GM23338 (cell line): ENCODE measurements around the gene P4HA3. TPM values are rescaled to one million over a fixed set of nuclear protein-coding genes. Genes with fewer than 3 reads are reported as not detected.

ENCODE experiments used
- ATAC-seq: fragments of 200-7000 bp; cut with Tn5 transposase; 3 replicates; pipeline ENCODE4 v1.9.1; 2020
- DNase-seq: peaks from one replicate; pipeline ENCODE4 v3.0.0-alpha.2; 2015; ENCODE audit warnings: low spot score
- H2AFZ ChIP-seq: fragments of 200-600 bp; sonication (generic); 2 replicates; pipeline ENCODE4 v1.8.0; 2016; ENCODE audit warnings: antibody characterized with exemption, mild to moderate bottlenecking, moderate library complexity
- H3F3A ChIP-seq: fragments of 200-600 bp; sonication (generic); replicated peaks from 2 replicates; pipeline ENCODE4 v1.8.0; 2017; ENCODE audit warnings: antibody characterized with exemption, mixed run types, low read depth
- H3K27ac ChIP-seq: fragments of 200-600 bp; sonication (generic); 2 replicates; pipeline ENCODE4 v1.6.1; 2016; ENCODE audit warnings: low read depth
- H3K27me3 ChIP-seq: fragments of 200-600 bp; sonication (generic); 2 replicates; pipeline ENCODE4 v1.8.0; 2016; ENCODE audit warnings: mild to moderate bottlenecking, mixed run types, moderate library complexity; ENCODE audit not compliant: insufficient read depth
- H3K36me3 ChIP-seq: fragments of 200-600 bp; sonication (generic); 2 replicates; pipeline ENCODE4 v1.8.0; 2016; ENCODE audit warnings: mild to moderate bottlenecking; ENCODE audit not compliant: insufficient read depth
- H3K4me1 ChIP-seq: fragments of 200-600 bp; sonication (generic); 2 replicates; pipeline ENCODE4 v1.8.0; 2016; ENCODE audit warnings: mild to moderate bottlenecking, moderate library complexity; ENCODE audit not compliant: insufficient read depth
- H3K4me2 ChIP-seq: fragments of 200-600 bp; sonication (generic); 2 replicates; pipeline ENCODE4 v1.7.1; 2017; ENCODE audit warnings: mixed run types
- H3K4me3 ChIP-seq: fragments of 200-600 bp; sonication (generic); 2 replicates; pipeline ENCODE4 v1.6.1; 2016; ENCODE audit warnings: mixed run types
- H3K79me2 ChIP-seq: fragments of 200-600 bp; sonication (generic); replicated peaks from 2 replicates; pipeline ENCODE4 v1.8.0; 2017; ENCODE audit warnings: mild to moderate bottlenecking; ENCODE audit not compliant: insufficient read depth
- H3K9me2 ChIP-seq: fragments of 200-600 bp; sonication (generic); 2 replicates; pipeline ENCODE4 v1.8.0; 2017; ENCODE audit not compliant: insufficient read depth
- H4K20me1 ChIP-seq: fragments of 200-600 bp; sonication (generic); replicated peaks from 2 replicates; pipeline ENCODE4 v1.8.0; 2017; ENCODE audit warnings: mild to moderate bottlenecking; ENCODE audit not compliant: insufficient read depth
- H3K27ac Mint-ChIP-seq: 2 replicates; pipeline ENCODE4 v1.8.0; 2020; ENCODE audit warnings: inconsistent platforms, mild to moderate bottlenecking, moderate library complexity, mixed read lengths
- H3K27me3 Mint-ChIP-seq: 3 replicates; pipeline ENCODE4 v1.8.0; 2022; ENCODE audit warnings: low read depth, mild to moderate bottlenecking, moderate library complexity, mixed read lengths, inconsistent platforms; ENCODE audit not compliant: insufficient read depth, poor library complexity
- H3K36me3 Mint-ChIP-seq: 3 replicates; pipeline ENCODE4 v1.8.0; 2021; ENCODE audit warnings: low read depth, mild to moderate bottlenecking, inconsistent platforms, moderate library complexity, mixed read lengths
- H3K4me1 Mint-ChIP-seq: 3 replicates; pipeline ENCODE4 v1.8.0; 2020; ENCODE audit warnings: mild to moderate bottlenecking, inconsistent platforms, mixed read lengths
- H3K4me3 Mint-ChIP-seq: 3 replicates; pipeline ENCODE4 v1.8.0; 2021; ENCODE audit warnings: moderate library complexity, mild to moderate bottlenecking, inconsistent platforms, mixed read lengths
- H3K9me3 Mint-ChIP-seq: 3 replicates; pipeline ENCODE4 v1.8.0; 2020; ENCODE audit warnings: moderate library complexity, mild to moderate bottlenecking, inconsistent platforms, mixed read lengths
- EZH2 ChIP-seq: fragments of 200-600 bp; sonication (generic); IDR thresholded peaks from one replicate; pipeline ENCODE4 v1.8.0; 2017; ENCODE audit warnings: antibody characterized with exemption, mild to moderate bottlenecking, low read depth; ENCODE audit not compliant: unreplicated experiment
- NANOG ChIP-seq: IDR thresholded peaks from 2 replicates; pipeline ENCODE4 v1.6.1; 2016; ENCODE audit warnings: antibody characterized with exemption, borderline replicate concordance
- STAT1 ChIP-seq: IDR thresholded peaks from one replicate; pipeline ENCODE4 v1.6.1; 2016; ENCODE audit warnings: antibody characterized with exemption; ENCODE audit not compliant: unreplicated experiment
- ZNF114 ChIP-seq: fragments of 250-450 bp; sonication (Bioruptor Pico); IDR thresholded peaks from 2 replicates; pipeline ENCODE4 v1.5.0; 2020; ENCODE audit warnings: mild to moderate bottlenecking, moderate library complexity
- ZNF331 ChIP-seq: fragments of 250-450 bp; sonication (Bioruptor Pico); IDR thresholded peaks from 2 replicates; pipeline ENCODE4 v1.5.0; 2020; ENCODE audit warnings: low read depth, mild to moderate bottlenecking, moderate library complexity
- polyA plus RNA-seq: library from polyadenylated mRNA; unstranded; fragments of >200 nt; fragmentation: Nextera tagmentation; extraction: Ambion mirVana; gene quantifications from 2 replicates; pipeline ENCODE4 v1.2.1, GENCODE V29; 2016
- total RNA-seq: library from RNA; depleted of rRNA; stranded (reverse); fragments of >200 nt; shearing (Covaris generic); gene quantifications from 2 replicates; pipeline ENCODE4 v1.2.3, GENCODE V29; 2014
- TF ChIP-seq, protein P1 (sequence below), 2 experiments: fragments of 200-600 bp in 1 of 2; sonication (generic) in 1 of 2; conservative IDR thresholded peaks; 2 replicates each; pipeline versions ENCODE4 v1.5.1 to v1.6.1; 2016 to 2017; ENCODE audit warnings: antibody characterized with exemption in 2 of 2, low read depth in 2 of 2, mild to moderate bottlenecking in 2 of 2, moderate library complexity in 1 of 2
- TF ChIP-seq, protein P2 (sequence below): fragments of 250-450 bp; sonication (Bioruptor Pico); IDR thresholded peaks from 2 replicates; pipeline ENCODE4 v1.5.0; 2020; ENCODE audit warnings: mild to moderate bottlenecking, moderate library complexity
- TF ChIP-seq, protein P3 (sequence below): IDR thresholded peaks from one replicate; pipeline ENCODE4 v1.6.1; 2018; ENCODE audit warnings: antibody characterized with exemption; ENCODE audit not compliant: unreplicated experiment

P4HA3 gene
- total and polyA plus RNA-seq, 2 experiments from 2014 or later, result 0.08 TPM; not detected in 1

DNA sequence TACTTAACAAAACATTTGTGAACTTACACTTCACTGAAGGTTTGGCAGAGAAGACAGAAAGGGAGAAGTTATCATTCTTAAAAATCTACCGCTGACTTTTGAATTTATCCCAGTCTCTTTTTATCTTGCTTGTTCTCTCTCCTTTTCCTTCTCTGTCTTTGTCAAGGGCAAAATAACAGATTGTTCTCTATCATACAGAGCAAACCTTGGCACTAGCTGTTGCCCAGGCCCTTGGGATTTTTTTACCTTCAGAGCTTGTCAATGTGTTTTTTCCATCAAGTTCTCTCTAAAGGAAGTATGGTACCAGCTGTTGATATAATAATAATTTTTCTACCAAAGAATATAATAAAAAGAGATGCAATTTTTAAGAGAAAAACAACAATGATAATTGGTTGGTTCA is 73.2 kb downstream of the P4HA3 start:
- Histone ChIP-seq H3K27ac (no peak overlapping the region), H3K79me2 (no peaks in the 10 kb centered on the region), H3K27me3 (no peaks in the 10 kb centered on the region), H2AFZ (no peak overlapping the region), H3F3A (no peaks in the 10 kb centered on the region), H4K20me1 (no peaks in the 10 kb centered on the region), H3K36me3 (peaks cover 16% of the 10 kb centered on the region; the same call in 1 of the 2 replicates), H3K4me1 (no peaks in the 10 kb centered on the region), H3K4me3 (no peak overlapping the region), H3K4me2 (no peak overlapping the region), H3K9me2 (no peaks in the 10 kb centered on the region)
- H3K27ac Mint-ChIP-seq, result no peak overlapping the region
- DNase-seq (no peak), ATAC-seq (no peak)
- no peak overlapping the region for H3K4me3 Mint-ChIP-seq
- H3K9me3 Mint-ChIP-seq, result no peaks in the 10 kb centered on the region; the same call in 2 of the 3 replicates
- peaks cover 2% of the 10 kb centered on the region for H3K27me3 Mint-ChIP-seq
- H3K36me3 Mint-ChIP-seq, result peaks cover 18% of the 10 kb centered on the region
- TF ChIP-seq, protein P1, sequence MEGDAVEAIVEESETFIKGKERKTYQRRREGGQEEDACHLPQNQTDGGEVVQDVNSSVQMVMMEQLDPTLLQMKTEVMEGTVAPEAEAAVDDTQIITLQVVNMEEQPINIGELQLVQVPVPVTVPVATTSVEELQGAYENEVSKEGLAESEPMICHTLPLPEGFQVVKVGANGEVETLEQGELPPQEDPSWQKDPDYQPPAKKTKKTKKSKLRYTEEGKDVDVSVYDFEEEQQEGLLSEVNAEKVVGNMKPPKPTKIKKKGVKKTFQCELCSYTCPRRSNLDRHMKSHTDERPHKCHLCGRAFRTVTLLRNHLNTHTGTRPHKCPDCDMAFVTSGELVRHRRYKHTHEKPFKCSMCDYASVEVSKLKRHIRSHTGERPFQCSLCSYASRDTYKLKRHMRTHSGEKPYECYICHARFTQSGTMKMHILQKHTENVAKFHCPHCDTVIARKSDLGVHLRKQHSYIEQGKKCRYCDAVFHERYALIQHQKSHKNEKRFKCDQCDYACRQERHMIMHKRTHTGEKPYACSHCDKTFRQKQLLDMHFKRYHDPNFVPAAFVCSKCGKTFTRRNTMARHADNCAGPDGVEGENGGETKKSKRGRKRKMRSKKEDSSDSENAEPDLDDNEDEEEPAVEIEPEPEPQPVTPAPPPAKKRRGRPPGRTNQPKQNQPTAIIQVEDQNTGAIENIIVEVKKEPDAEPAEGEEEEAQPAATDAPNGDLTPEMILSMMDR (conservative IDR thresholded peaks at IDR 0.05; ENCODE audit: low read depth in 2 of 2), result no peak
- TF ChIP-seq NANOG, result no peak
- TF ChIP-seq, protein P2, sequence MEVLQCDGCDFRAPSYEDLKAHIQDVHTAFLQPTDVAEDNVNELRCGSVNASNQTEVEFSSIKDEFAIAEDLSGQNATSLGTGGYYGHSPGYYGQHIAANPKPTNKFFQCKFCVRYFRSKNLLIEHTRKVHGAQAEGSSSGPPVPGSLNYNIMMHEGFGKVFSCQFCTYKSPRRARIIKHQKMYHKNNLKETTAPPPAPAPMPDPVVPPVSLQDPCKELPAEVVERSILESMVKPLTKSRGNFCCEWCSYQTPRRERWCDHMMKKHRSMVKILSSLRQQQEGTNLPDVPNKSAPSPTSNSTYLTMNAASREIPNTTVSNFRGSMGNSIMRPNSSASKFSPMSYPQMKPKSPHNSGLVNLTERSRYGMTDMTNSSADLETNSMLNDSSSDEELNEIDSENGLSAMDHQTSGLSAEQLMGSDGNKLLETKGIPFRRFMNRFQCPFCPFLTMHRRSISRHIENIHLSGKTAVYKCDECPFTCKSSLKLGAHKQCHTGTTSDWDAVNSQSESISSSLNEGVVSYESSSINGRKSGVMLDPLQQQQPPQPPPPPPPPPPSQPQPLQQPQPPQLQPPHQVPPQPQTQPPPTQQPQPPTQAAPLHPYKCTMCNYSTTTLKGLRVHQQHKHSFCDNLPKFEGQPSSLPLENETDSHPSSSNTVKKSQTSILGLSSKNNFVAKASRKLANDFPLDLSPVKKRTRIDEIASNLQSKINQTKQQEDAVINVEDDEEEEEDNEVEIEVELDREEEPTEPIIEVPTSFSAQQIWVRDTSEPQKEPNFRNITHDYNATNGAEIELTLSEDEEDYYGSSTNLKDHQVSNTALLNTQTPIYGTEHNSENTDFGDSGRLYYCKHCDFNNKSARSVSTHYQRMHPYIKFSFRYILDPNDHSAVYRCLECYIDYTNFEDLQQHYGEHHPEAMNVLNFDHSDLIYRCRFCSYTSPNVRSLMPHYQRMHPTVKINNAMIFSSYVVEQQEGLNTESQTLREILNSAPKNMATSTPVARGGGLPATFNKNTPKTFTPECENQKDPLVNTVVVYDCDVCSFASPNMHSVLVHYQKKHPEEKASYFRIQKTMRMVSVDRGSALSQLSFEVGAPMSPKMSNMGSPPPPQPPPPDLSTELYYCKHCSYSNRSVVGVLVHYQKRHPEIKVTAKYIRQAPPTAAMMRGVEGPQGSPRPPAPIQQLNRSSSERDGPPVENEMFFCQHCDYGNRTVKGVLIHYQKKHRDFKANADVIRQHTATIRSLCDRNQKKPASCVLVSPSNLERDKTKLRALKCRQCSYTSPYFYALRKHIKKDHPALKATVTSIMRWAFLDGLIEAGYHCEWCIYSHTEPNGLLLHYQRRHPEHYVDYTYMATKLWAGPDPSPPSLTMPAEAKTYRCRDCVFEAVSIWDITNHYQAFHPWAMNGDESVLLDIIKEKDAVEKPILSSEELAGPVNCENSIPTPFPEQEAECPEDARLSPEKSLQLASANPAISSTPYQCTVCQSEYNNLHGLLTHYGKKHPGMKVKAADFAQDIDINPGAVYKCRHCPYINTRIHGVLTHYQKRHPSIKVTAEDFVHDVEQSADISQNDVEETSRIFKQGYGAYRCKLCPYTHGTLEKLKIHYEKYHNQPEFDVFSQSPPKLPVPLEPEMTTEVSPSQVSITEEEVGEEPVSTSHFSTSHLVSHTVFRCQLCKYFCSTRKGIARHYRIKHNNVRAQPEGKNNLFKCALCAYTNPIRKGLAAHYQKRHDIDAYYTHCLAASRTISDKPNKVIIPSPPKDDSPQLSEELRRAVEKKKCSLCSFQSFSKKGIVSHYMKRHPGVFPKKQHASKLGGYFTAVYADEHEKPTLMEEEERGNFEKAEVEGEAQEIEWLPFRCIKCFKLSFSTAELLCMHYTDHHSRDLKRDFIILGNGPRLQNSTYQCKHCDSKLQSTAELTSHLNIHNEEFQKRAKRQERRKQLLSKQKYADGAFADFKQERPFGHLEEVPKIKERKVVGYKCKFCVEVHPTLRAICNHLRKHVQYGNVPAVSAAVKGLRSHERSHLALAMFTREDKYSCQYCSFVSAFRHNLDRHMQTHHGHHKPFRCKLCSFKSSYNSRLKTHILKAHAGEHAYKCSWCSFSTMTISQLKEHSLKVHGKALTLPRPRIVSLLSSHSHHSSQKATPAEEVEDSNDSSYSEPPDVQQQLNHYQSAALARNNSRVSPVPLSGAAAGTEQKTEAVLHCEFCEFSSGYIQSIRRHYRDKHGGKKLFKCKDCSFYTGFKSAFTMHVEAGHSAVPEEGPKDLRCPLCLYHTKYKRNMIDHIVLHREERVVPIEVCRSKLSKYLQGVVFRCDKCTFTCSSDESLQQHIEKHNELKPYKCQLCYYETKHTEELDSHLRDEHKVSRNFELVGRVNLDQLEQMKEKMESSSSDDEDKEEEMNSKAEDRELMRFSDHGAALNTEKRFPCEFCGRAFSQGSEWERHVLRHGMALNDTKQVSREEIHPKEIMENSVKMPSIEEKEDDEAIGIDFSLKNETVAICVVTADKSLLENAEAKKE (CRISPR knock-in tag), result no peak
- H3K4me1 Mint-ChIP-seq, result no peaks in the 10 kb centered on the region

DNA sequence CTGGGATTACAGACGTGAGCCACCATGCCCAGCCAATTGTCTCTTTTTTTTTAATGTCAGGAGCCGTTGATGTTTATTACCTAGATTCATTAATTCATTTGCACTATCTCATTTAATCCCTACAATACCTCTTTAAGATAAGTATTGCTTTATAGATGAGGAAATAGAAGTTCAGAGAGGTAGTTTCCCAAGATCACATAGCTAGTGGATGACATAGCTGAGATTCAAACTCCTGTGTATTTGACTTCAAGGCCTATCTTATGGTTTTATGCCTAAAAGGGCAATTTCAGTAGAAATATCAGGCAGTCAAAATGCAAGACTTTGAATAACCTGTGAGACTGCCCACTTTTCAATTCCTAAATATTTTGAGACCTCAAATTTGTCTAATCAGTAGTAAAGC is 73.9 kb downstream of the P4HA3 start:
- Histone ChIP-seq H4K20me1 (no peaks in the 10 kb centered on the region), H3K4me1 (no peaks in the 10 kb centered on the region), H3K79me2 (no peaks in the 10 kb centered on the region), H3K4me2 (no peak overlapping the region), H3K27ac (no peak overlapping the region), H3K9me2 (no peaks in the 10 kb centered on the region), H3F3A (no peaks in the 10 kb centered on the region), H3K4me3 (no peak overlapping the region), H3K36me3 (peaks cover 16% of the 10 kb centered on the region; the same call in 1 of the 2 replicates), H2AFZ (no peak overlapping the region), H3K27me3 (no peaks in the 10 kb centered on the region)
- H3K27ac Mint-ChIP-seq, result no peak overlapping the region
- no peaks in the 10 kb centered on the region; the same call in 2 of the 3 replicates for H3K9me3 Mint-ChIP-seq
- no peak for TF ChIP-seq STAT1
- no peak for TF ChIP-seq ZNF114 (CRISPR knock-in tag)
- TF ChIP-seq, protein P3, sequence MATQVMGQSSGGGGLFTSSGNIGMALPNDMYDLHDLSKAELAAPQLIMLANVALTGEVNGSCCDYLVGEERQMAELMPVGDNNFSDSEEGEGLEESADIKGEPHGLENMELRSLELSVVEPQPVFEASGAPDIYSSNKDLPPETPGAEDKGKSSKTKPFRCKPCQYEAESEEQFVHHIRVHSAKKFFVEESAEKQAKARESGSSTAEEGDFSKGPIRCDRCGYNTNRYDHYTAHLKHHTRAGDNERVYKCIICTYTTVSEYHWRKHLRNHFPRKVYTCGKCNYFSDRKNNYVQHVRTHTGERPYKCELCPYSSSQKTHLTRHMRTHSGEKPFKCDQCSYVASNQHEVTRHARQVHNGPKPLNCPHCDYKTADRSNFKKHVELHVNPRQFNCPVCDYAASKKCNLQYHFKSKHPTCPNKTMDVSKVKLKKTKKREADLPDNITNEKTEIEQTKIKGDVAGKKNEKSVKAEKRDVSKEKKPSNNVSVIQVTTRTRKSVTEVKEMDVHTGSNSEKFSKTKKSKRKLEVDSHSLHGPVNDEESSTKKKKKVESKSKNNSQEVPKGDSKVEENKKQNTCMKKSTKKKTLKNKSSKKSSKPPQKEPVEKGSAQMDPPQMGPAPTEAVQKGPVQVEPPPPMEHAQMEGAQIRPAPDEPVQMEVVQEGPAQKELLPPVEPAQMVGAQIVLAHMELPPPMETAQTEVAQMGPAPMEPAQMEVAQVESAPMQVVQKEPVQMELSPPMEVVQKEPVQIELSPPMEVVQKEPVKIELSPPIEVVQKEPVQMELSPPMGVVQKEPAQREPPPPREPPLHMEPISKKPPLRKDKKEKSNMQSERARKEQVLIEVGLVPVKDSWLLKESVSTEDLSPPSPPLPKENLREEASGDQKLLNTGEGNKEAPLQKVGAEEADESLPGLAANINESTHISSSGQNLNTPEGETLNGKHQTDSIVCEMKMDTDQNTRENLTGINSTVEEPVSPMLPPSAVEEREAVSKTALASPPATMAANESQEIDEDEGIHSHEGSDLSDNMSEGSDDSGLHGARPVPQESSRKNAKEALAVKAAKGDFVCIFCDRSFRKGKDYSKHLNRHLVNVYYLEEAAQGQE, result no peak
- no peak for TF ChIP-seq EZH2
- TF ChIP-seq ZNF331 (CRISPR knock-in tag), result no peak
- H3K4me3 Mint-ChIP-seq, result no peak overlapping the region
- DNase-seq, result no peak
- H3K27me3 Mint-ChIP-seq, result peaks cover 2% of the 10 kb centered on the region
- no peak for ATAC-seq
- no peaks in the 10 kb centered on the region for H3K4me1 Mint-ChIP-seq
- peaks cover 18% of the 10 kb centered on the region for H3K36me3 Mint-ChIP-seq
